GM12878 (cell line): ENCODE results near the gene GP9.

Experiments
- CBX3 ChIP-seq: fragments of 200-600 bp; sonication (generic); IDR thresholded peaks from 2 replicates; pipeline ENCODE4 v1.6.1; 2016; ENCODE audit warnings: low read depth, borderline replicate concordance
- CEBPB ChIP-seq, 2 experiments: fragments of 150-350 bp in 1 of 2; IDR thresholded peaks; 2 replicates each; pipeline ENCODE4 v1.6.1; 2012 to 2014; ENCODE audit warnings: low read depth in 2 of 2, low read length in 2 of 2, borderline replicate concordance in 1 of 2, inconsistent platforms in 1 of 2
- CTCF ChIP-seq, 3 experiments: IDR thresholded peaks in 2 of 3; conservative IDR thresholded peaks in 1 of 3; 2 replicates each; pipeline ENCODE4 v1.5.1; 2011; ENCODE audit warnings: low read depth in 3 of 3, low read length in 3 of 3, mild to moderate bottlenecking in 3 of 3, control low read depth in 2 of 3, moderate library complexity in 2 of 3, inconsistent platforms in 1 of 3, mixed read lengths in 1 of 3; ENCODE audit not compliant: control insufficient read depth in 2 of 3, insufficient read depth in 1 of 3; ENCODE audit errors: extremely low read depth in 1 of 3
- HDAC2 ChIP-seq: fragments of 200-600 bp; sonication (generic); IDR thresholded peaks from 2 replicates; pipeline ENCODE4 v1.6.1; 2017
- MYC ChIP-seq: IDR thresholded peaks from 2 replicates; pipeline ENCODE4 v1.6.1; 2011; ENCODE audit warnings: mild to moderate bottlenecking, low read length, moderate library complexity, inconsistent platforms; ENCODE audit not compliant: insufficient read depth, insufficient replicate concordance, insufficient read length, severe bottlenecking
- SIN3A ChIP-seq: IDR thresholded peaks from 2 replicates; pipeline ENCODE4 v1.6.1; 2012; ENCODE audit warnings: low read depth, low read length, improper control_type of control experiment
- SIX5 ChIP-seq: IDR thresholded peaks from 2 replicates; pipeline ENCODE4 v1.6.1; 2011; ENCODE audit warnings: mild to moderate bottlenecking, low read depth, low read length, moderate library complexity; ENCODE audit not compliant: severe bottlenecking
- TARDBP ChIP-seq: IDR thresholded peaks from 2 replicates; pipeline ENCODE4 v1.6.1; 2016; ENCODE audit warnings: borderline replicate concordance
- ZBTB11 ChIP-seq: fragments of 450-650 bp; formaldehyde crosslinking; IDR thresholded peaks from 2 replicates; pipeline ENCODE4 v1.5.0; 2022; ENCODE audit warnings: mild to moderate bottlenecking, missing genetic modification characterization
- ZBTB33 ChIP-seq: fragments of 450-650 bp; IDR thresholded peaks from 2 replicates; pipeline ENCODE4 v1.6.1; 2017; ENCODE audit warnings: mild to moderate bottlenecking

GRCh38 chr3:129014148-129014547 is 46.4 kb upstream of the GP9 start:
- TF ChIP-seq ZBTB11 (CRISPR knock-in tag) (no peak), CBX3 (no peak), SIN3A (no peak), TARDBP (no peak), HDAC2 (no peak), CEBPB (IDR thresholded peaks at IDR 0.05; ENCODE audit: borderline replicate concordance in 1 of 2, low read depth in 2 of 2, low read length in 2 of 2) (no peak), MYC (no peak), CTCF (IDR thresholded peaks at IDR 0.05 in 2 of 3, conservative IDR thresholded peaks at IDR 0.05 in 1 of 3; ENCODE audit: control insufficient read depth in 2 of 3, extremely low read depth in 1 of 3, insufficient read depth in 1 of 3, low read depth in 3 of 3, low read length in 3 of 3) (no peak), SIX5 (no peak), ZBTB33 (no peak)
